Activated T-helper 1 cell treated with anti-CD3 and anti-CD28 coated beads, Interleukin-12 subunit alpha, Interleukin-12 subunit beta, Interleukin-2, Interleukin-4 antibody, amounts not matched to agents 30 ng/mL and 10 ng/mL and 1 ng/mL, durations not matched to agents 14 hours and 24 hours and 36 hours (primary cell): ENCODE measurements around the gene TMEM80. TPM values are rescaled to one million over a fixed set of nuclear protein-coding genes. Genes with fewer than 3 reads are reported as not detected.

Experiments
- DNase-seq: peaks from one replicate; pipeline ENCODE4 v3.0.0; 2021; ENCODE audit warnings: low spot score
- H3K27ac Mint-ChIP-seq: one replicate; pipeline ENCODE4 v1.8.0; 2021; ENCODE audit warnings: mild to moderate bottlenecking, mixed read lengths
- H3K27me3 Mint-ChIP-seq: one replicate; pipeline ENCODE4 v1.8.0; 2022; ENCODE audit warnings: mild to moderate bottlenecking, moderate library complexity, mixed read lengths; ENCODE audit not compliant: insufficient read depth
- H3K36me3 Mint-ChIP-seq: one replicate; pipeline ENCODE4 v1.8.0; 2021; ENCODE audit warnings: low read depth, mixed read lengths
- H3K4me1 Mint-ChIP-seq: one replicate; pipeline ENCODE4 v1.8.0; 2021; ENCODE audit warnings: low read depth, mixed read lengths
- H3K4me3 Mint-ChIP-seq: one replicate; pipeline ENCODE4 v1.8.0; 2021; ENCODE audit warnings: mild to moderate bottlenecking, moderate library complexity, mixed read lengths
- H3K9me3 Mint-ChIP-seq: one replicate; pipeline ENCODE4 v1.8.0; 2021; ENCODE audit warnings: mixed read lengths
- intact Hi-C: fragments of 100-400 bp; cut with micrococcal nuclease; formaldehyde crosslinking; loops from one replicate; pipeline ENCODE4 v1.15.1; 2024
- total RNA-seq: library from RNA; stranded (reverse); gene quantifications from 2 replicates; pipeline ENCODE4 v1.2.3, GENCODE V29; 2022

TMEM80 gene
- total RNA-seq, 1 donor from 2014 or later, result 14.2 TPM

DNA sequence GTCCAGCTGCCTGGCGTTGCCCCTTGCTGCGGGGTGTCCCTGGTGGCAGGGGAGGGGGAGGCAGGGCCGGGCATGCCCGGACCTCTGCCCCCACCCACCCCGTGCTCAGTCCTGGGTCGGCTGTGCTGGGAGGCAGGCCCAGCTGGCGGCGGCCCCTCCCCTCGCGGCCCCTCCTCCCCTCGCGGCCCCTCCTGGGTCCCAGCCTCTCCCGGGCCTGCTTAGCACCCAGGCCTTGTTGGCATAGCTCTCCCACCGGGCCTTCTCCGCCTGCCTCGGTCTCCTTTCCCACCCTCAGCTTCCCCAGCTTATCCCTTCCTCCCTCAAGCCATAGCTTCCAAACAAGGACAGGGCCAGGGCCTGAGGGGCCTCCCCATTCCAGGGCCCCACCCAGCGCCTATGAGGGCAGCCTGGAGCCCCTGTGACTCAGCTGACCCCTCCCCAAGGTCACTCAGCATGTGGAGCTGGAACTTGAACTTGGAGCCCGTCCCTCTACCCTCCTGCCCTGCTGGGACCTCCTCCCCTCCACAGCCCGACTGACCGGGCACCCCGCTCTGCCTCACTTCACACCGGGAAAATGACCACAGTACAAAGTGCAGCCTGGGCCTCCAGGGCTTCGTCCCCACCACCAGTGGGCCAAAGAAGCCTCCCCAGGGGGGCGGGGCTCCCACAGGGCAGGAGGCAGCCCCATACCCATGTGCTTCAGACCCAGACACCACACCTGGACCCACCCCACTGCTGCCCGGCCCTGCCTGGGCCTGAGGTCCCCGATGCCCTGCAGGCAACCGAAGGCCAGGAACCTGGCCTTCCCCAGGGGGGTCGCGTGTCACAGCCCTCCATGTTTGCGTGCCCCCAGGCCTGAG is 11.6 kb downstream of the TMEM80 start:
- DNase-seq, result no peak
- no peaks in the 10 kb centered on the region for H3K4me1 Mint-ChIP-seq
- no peak overlapping the region for H3K4me3 Mint-ChIP-seq
- H3K36me3 Mint-ChIP-seq, result no peaks in the 10 kb centered on the region
- H3K27ac Mint-ChIP-seq, result no peak overlapping the region
- intact Hi-C loops, result no loop called here
- peaks cover 12% of the 10 kb centered on the region for H3K27me3 Mint-ChIP-seq
- no peaks in the 10 kb centered on the region for H3K9me3 Mint-ChIP-seq

- H3K9me3 Mint-ChIP-seq, result no peaks in the 10 kb centered on the region
- no peak overlapping the region for H3K4me3 Mint-ChIP-seq
- H3K27ac Mint-ChIP-seq, result no peak overlapping the region
- H3K36me3 Mint-ChIP-seq, result no peaks in the 10 kb centered on the region
- H3K4me1 Mint-ChIP-seq, result no peaks in the 10 kb centered on the region
- no peak for DNase-seq
- intact Hi-C loops, result no loop called here
- H3K27me3 Mint-ChIP-seq, result peaks cover 12% of the 10 kb centered on the region
Measured at GRCh38 chr11:707817-708420, 12.3 kb downstream of the TMEM80 start.

DNA sequence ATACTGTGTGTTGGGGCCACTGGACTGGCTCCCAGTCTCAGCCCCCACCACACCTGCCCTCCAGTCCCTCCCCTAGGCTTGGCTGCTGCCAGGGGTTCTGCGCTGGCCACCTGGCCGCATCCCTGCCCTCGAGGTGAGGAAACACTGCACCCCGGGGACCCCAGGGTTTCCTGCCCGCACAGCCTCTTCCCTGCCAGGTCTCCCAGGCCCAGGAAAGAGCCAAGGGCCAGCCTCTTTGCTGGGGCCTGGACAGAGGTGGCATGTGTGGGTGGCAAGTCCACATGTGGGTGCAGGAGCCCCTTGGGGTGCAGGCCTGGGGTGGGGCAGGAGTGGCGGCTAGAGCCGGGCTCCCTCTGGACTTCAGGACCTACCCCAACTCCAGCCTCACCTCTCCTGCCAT is 12.9 kb downstream of the TMEM80 start:
- DNase-seq, result no peak
- intact Hi-C loops, result no loop called here
- Mint-ChIP-seq H3K9me3 (no peaks in the 10 kb centered on the region), H3K4me3 (no peak overlapping the region), H3K4me1 (no peaks in the 10 kb centered on the region), H3K27me3 (peaks cover 12% of the 10 kb centered on the region), H3K36me3 (no peaks in the 10 kb centered on the region), H3K27ac (no peak overlapping the region)

DNA sequence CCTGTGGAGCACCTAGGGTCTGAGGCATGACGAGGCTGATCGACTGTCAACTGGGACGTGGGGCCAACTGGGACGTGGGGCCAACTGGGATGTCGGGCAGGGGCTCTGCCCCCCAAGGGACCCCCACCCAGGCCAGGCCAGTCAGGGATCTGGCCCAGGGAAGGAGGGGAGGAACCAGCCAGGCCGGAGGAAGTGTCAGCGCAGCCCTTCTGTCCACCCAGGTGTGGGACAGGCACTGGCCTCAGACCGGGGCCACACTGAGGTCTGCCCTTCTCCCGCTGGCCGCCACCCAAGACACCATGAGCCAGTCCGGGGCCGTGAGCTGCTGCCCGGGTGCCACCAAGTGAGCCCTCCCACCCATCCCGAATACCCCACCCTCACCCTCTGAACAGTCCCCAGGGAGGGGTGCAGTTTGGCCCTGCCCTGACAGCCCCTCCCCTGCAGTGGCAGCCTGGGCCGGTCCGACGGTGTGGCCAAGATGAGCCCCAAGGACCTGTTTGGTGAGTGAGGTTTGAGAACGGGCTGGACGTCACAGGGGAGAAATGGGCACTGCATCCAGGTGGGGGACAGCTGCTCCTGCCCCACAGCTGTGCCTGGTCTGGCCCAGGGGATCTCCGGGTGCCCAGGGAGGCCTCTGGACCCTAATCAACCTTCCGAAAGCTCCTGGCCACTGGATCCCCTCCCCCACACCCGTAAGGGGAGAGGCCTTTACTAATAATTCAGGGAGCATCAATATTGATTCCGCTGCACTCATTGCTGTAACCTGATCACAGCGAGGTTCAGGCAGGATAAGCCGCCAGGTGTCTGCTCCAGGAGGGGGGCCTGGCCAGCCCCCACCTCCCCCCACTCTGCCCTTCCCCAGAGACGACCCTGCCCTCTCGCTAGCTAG is 13.7 kb downstream of the TMEM80 start:
- H3K9me3 Mint-ChIP-seq, result no peaks in the 10 kb centered on the region
- H3K27me3 Mint-ChIP-seq, result peaks cover 12% of the 10 kb centered on the region
- no peaks in the 10 kb centered on the region for H3K4me1 Mint-ChIP-seq
- intact Hi-C loops, result no loop called here
- no peaks in the 10 kb centered on the region for H3K36me3 Mint-ChIP-seq
- H3K4me3 Mint-ChIP-seq, result no peak overlapping the region
- no peak for DNase-seq
- no peak overlapping the region for H3K27ac Mint-ChIP-seq

- peaks cover 29% of the 10 kb centered on the region for H3K27me3 Mint-ChIP-seq
- no peaks in the 10 kb centered on the region for H3K4me1 Mint-ChIP-seq
- H3K27ac Mint-ChIP-seq, result no peak overlapping the region
- H3K9me3 Mint-ChIP-seq, result no peaks in the 10 kb centered on the region
- H3K36me3 Mint-ChIP-seq, result peaks cover under 1% of the 10 kb centered on the region
- DNase-seq, result no peak
- intact Hi-C loops, result no loop called here
- H3K4me3 Mint-ChIP-seq, result no peak overlapping the region
Measured at GRCh38 chr11:714436-714835, 18.8 kb downstream of the TMEM80 start.

- Mint-ChIP-seq H3K27ac (no peak overlapping the region), H3K36me3 (peaks cover 3% of the 10 kb centered on the region), H3K4me1 (peaks cover 8% of the 10 kb centered on the region), H3K9me3 (no peaks in the 10 kb centered on the region), H3K27me3 (peaks cover 39% of the 10 kb centered on the region), H3K4me3 (peak overlapping the region; percentile 53)
- DNase-seq, result no peak
- intact Hi-C loops, result loop anchor here (5.0 to 10.0 kb wide), 2 partner anchors 182 to 275 kb away; partner anchors contain the start of genes ANO9, HRAS and LRRC56
Measured at GRCh38 chr11:719214-720016, 23.8 kb downstream of the TMEM80 start.

GRCh38 chr11:720017-720641 is 24.5 kb downstream of the TMEM80 start:
- peaks cover 3% of the 10 kb centered on the region for H3K36me3 Mint-ChIP-seq
- intact Hi-C loops, result loop anchor here (5.0 to 10.0 kb wide), 2 partner anchors 183 to 275 kb away; partner anchors contain the start of genes ANO9, HRAS and LRRC56
- peaks cover 8% of the 10 kb centered on the region for H3K4me1 Mint-ChIP-seq
- H3K4me3 Mint-ChIP-seq, result peak overlapping the region; percentile 53
- peaks cover 37% of the 10 kb centered on the region for H3K27me3 Mint-ChIP-seq
- H3K9me3 Mint-ChIP-seq, result no peaks in the 10 kb centered on the region
- no peak for DNase-seq
- H3K27ac Mint-ChIP-seq, result no peak overlapping the region

DNA sequence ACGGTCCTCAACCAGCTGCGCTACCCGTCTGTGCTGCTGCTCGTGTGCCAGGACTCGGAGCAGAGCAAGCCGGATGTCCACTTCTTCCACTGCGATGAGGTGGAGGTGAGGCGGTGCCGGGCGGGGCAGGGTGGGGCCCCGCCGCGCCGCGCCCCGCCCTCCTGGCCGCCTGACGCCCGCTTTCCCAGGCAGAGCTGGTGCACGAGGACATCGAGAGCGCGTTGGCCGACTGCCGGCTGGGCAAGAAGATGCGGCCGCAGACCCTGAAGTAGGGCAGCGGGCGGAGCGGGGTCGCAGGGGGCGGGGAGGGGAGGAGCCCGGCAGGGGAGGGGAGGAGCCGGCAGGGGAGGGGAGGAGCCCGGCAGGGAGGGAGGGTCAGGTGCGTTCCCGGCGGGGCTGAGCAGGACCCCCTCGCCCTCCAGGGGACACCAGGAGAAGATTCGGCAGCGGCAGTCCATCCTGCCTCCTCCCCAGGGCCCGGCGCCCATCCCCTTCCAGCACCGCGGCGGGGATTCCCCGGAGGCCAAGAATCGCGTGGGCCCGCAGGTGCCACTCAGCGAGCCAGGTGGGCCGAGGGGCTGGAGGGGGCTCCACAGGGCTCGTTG is 25.1 kb downstream of the TMEM80 start:
- Mint-ChIP-seq H3K27me3 (peaks cover 34% of the 10 kb centered on the region), H3K4me1 (peaks cover 8% of the 10 kb centered on the region), H3K27ac (no peak overlapping the region), H3K9me3 (no peaks in the 10 kb centered on the region), H3K36me3 (peaks cover 3% of the 10 kb centered on the region), H3K4me3 (peak overlapping the region; percentile 39)
- intact Hi-C loops, result loop anchor here (5.0 to 10.0 kb wide), 2 partner anchors 183 to 276 kb away; partner anchors contain the start of genes ANO9, HRAS and LRRC56
- no peak for DNase-seq

- Mint-ChIP-seq H3K4me1 (peaks cover 8% of the 10 kb centered on the region), H3K9me3 (no peaks in the 10 kb centered on the region), H3K27me3 (peaks cover 31% of the 10 kb centered on the region), H3K27ac (no peak overlapping the region), H3K36me3 (peaks cover 3% of the 10 kb centered on the region), H3K4me3 (peak overlapping the region; percentile 45)
- intact Hi-C loops, result loop anchor here (5.0 to 10.0 kb wide), 2 partner anchors 184 to 276 kb away; partner anchors contain the start of genes ANO9, HRAS and LRRC56
- no peak for DNase-seq
Measured at GRCh38 chr11:721247-721740, 25.7 kb downstream of the TMEM80 start.

- peaks cover 30% of the 10 kb centered on the region for H3K27me3 Mint-ChIP-seq
- no peak overlapping the region for H3K27ac Mint-ChIP-seq
- peaks cover 8% of the 10 kb centered on the region for H3K4me1 Mint-ChIP-seq
- no peak overlapping the region for H3K4me3 Mint-ChIP-seq
- peaks cover 3% of the 10 kb centered on the region for H3K36me3 Mint-ChIP-seq
- intact Hi-C loops, result loop anchor here (5.0 to 10.0 kb wide), 2 partner anchors 185 to 277 kb away; partner anchors contain the start of genes ANO9, HRAS and LRRC56
- peak; percentile 28 for DNase-seq
- H3K9me3 Mint-ChIP-seq, result no peaks in the 10 kb centered on the region
Measured at GRCh38 chr11:721741-722345, 26.2 kb downstream of the TMEM80 start.

- peaks cover 27% of the 10 kb centered on the region for H3K27me3 Mint-ChIP-seq
- H3K36me3 Mint-ChIP-seq, result peaks cover 3% of the 10 kb centered on the region
- intact Hi-C loops, result loop anchor here (5.0 to 10.0 kb wide), 2 partner anchors 185 to 278 kb away; partner anchors contain the start of genes ANO9, HRAS and LRRC56
- H3K4me3 Mint-ChIP-seq, result no peak overlapping the region
- H3K27ac Mint-ChIP-seq, result no peak overlapping the region
- H3K9me3 Mint-ChIP-seq, result no peaks in the 10 kb centered on the region
- peaks cover 8% of the 10 kb centered on the region for H3K4me1 Mint-ChIP-seq
- no peak for DNase-seq
Measured at GRCh38 chr11:722346-722811, 26.8 kb downstream of the TMEM80 start.
